Suprapubic skin (tissue), 4 donors: Measurements from ENCODE around the gene MCC.

Experiments
- EP300 ChIP-seq: sonication (generic); formaldehyde crosslinking; IDR thresholded peaks from one replicate; pipeline ENCODE4 v1.6.1; 2017; ENCODE audit warnings: antibody characterized with exemption
- POLR2AphosphoS5 ChIP-seq, 3 donors: sonication (generic); formaldehyde crosslinking; IDR thresholded peaks; one replicate each; pipeline ENCODE4 v1.6.1; 2017; ENCODE audit warnings: antibody characterized with exemption in 3 of 3
- TF ChIP-seq, protein P1 (sequence below), 2 donors: fragments of 200-600 bp in 1 of 2; fragments of 450-650 bp in 1 of 2; sonication (generic) in 1 of 2; IDR thresholded peaks; one replicate each; pipeline ENCODE4 v1.5.1; 2016 to 2019; ENCODE audit warnings: antibody characterized with exemption in 2 of 2, mild to moderate bottlenecking in 1 of 2, moderate library complexity in 1 of 2

DNA sequence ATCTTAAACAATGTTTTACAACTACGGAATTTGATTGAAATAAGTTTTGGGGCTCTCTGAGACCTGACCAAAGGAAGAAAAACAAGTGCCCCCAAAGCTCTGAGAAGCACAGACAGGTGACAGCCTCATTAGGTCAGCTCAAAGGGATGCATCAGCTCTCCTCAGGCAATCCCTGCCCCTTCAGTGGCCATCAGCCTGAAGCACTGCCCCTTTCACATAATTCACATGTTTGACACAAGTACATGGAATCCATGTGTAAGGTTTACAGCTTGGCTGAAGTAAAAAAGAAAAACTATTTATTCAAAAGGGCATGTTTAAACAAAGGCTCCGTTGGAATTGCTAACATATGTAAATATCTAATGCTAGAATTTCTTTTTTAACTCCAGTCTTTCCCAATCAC, 109.7 kb downstream of the MCC start:
- TF ChIP-seq POLR2AphosphoS5 (IDR thresholded peaks at IDR 0.05) (no peak), EP300 (no peak)
- TF ChIP-seq, protein P1, sequence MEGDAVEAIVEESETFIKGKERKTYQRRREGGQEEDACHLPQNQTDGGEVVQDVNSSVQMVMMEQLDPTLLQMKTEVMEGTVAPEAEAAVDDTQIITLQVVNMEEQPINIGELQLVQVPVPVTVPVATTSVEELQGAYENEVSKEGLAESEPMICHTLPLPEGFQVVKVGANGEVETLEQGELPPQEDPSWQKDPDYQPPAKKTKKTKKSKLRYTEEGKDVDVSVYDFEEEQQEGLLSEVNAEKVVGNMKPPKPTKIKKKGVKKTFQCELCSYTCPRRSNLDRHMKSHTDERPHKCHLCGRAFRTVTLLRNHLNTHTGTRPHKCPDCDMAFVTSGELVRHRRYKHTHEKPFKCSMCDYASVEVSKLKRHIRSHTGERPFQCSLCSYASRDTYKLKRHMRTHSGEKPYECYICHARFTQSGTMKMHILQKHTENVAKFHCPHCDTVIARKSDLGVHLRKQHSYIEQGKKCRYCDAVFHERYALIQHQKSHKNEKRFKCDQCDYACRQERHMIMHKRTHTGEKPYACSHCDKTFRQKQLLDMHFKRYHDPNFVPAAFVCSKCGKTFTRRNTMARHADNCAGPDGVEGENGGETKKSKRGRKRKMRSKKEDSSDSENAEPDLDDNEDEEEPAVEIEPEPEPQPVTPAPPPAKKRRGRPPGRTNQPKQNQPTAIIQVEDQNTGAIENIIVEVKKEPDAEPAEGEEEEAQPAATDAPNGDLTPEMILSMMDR (IDR thresholded peaks at IDR 0.05): no peak
